ENCODE data around the gene COL6A1.

GRCh38 chr21:46050668-46051378, 69.3 kb downstream of the COL6A1 start:
- TF ChIP-seq POLR2A (IDR thresholded peaks at IDR 0.05; ENCODE audit: low read length) (no peak), CEBPB (IDR thresholded peaks at IDR 0.05) (no peak), CTCF (IDR thresholded peaks at IDR 0.05) (no peak), REST (IDR thresholded peaks at IDR 0.05) (no peak), HDAC2 (IDR thresholded peaks at IDR 0.05) (no peak), ZNF302 (CRISPR knock-in tag; IDR thresholded peaks at IDR 0.05) (no peak), RAD21 (conservative IDR thresholded peaks at IDR 0.05 in 1 of 2, IDR thresholded peaks at IDR 0.05 in 1 of 2) (no peak), CHD2 (IDR thresholded peaks at IDR 0.05; ENCODE audit: low read length, partially characterized antibody) (no peak), KDM1A (IDR thresholded peaks at IDR 0.05; ENCODE audit: low read depth) (no peak), MAZ (IDR thresholded peaks at IDR 0.05; ENCODE audit: borderline replicate concordance, low read depth, low read length) (no peak)

Measured in A549 (cell line).